NCI-H524 treated with DMSO at 0.1 percent for 48 hours (cell line): ENCODE measurements around the gene FAM120C.

Experiments
- DNase-seq: peaks from one replicate; lab custom pipeline; 2025; lab: John Stamatoyannopoulos, UW

FAM120C gene

GRCh38 chrX:54030329-54030728, 152.7 kb downstream of the FAM120C start:
- no peak for DNase-seq

- DNase-seq, result no peak
Observed at GRCh38 chrX:54029529-54030143, 153.4 kb downstream of the FAM120C start.

- DNase-seq, result no peak
Observed at GRCh38 chrX:54024350-54024749, 158.7 kb downstream of the FAM120C start.
